HepG2 (cell line): Measurements from ENCODE around the gene IPO13.

Experiments
- E2F1 ChIP-seq: sonication (generic); formaldehyde crosslinking; IDR thresholded peaks from 2 replicates; pipeline ENCODE4 v1.5.0; 2020; ENCODE audit warnings: missing genetic modification reagents
- EED ChIP-seq: sonication (generic); formaldehyde crosslinking; IDR thresholded peaks from 2 replicates; pipeline ENCODE4 v1.5.0; 2020; ENCODE audit warnings: mild to moderate bottlenecking, missing genetic modification reagents
- EP300 ChIP-seq, 3 experiments: sonication (generic) in 1 of 3; formaldehyde crosslinking in 1 of 3; IDR thresholded peaks; 2 replicates each; pipeline versions ENCODE4 v1.5.1 to v1.6.1; 2011 to 2020; ENCODE audit warnings: low read depth in 2 of 3, low read length in 2 of 3, borderline replicate concordance in 1 of 3, improper control_type of control experiment in 1 of 3, mild to moderate bottlenecking in 1 of 3, missing genetic modification reagents in 1 of 3, moderate library complexity in 1 of 3
- NR1H2 ChIP-seq: sonication (generic); formaldehyde crosslinking; IDR thresholded peaks from 2 replicates; pipeline ENCODE4 v1.8.1; 2022; ENCODE audit warnings: low read depth, missing genetic modification reagents, borderline replicate concordance
- PRMT3 ChIP-seq: sonication (generic); formaldehyde crosslinking; IDR thresholded peaks from 2 replicates; pipeline ENCODE4 v1.8.1; 2022; ENCODE audit warnings: low read depth, mild to moderate bottlenecking, moderate library complexity, missing genetic modification reagents, borderline replicate concordance
- RELA ChIP-seq: sonication (generic); formaldehyde crosslinking; IDR thresholded peaks from 2 replicates; pipeline ENCODE4 v1.4.0; 2020; ENCODE audit warnings: missing genetic modification reagents
- ZNF512 ChIP-seq: sonication (generic); formaldehyde crosslinking; IDR thresholded peaks from 2 replicates; pipeline ENCODE4 v1.4.0; 2020; ENCODE audit warnings: mild to moderate bottlenecking, missing genetic modification reagents
- ZNF557 ChIP-seq: sonication (generic); formaldehyde crosslinking; IDR thresholded peaks from 2 replicates; pipeline ENCODE4 v1.4.0; 2020; ENCODE audit warnings: missing genetic modification reagents
- ZNF562 ChIP-seq: sonication (generic); formaldehyde crosslinking; IDR thresholded peaks from 2 replicates; pipeline ENCODE4 v1.8.0; 2022; ENCODE audit warnings: missing genetic modification reagents, borderline replicate concordance
- TF ChIP-seq, protein P1 (sequence below), 2 experiments: IDR thresholded peaks; 2 replicates each; pipeline ENCODE4 v1.6.1; 2011 to 2012; ENCODE audit warnings: low read length in 2 of 2, borderline replicate concordance in 1 of 2, low read depth in 1 of 2, mild to moderate bottlenecking in 1 of 2, moderate library complexity in 1 of 2
- TF ChIP-seq, protein P2 (sequence below): sonication (generic); formaldehyde crosslinking; IDR thresholded peaks from 2 replicates; pipeline ENCODE4 v1.8.1; 2023; ENCODE audit warnings: mild to moderate bottlenecking, missing genetic modification reagents

DNA sequence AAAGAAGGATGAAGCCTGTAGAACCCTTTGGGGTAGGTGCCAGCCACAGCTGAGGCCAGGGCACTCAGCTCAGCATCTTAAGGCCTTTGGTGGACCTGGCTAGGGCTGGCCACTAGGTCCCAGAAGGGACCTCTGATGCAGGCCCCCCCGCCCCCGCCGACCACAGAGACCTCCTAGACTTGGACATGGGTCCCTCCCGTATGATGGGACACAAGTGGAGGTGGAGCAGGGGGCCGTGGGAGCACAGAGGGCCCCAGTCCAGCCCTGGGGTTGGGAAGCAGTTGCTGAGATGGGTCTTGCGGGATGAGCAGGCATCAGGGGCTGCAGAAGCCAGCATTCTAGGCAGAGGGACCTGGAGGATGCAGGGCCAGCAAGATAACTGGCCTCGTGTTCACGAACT lies 35.5 kb downstream of the IPO13 start:
- TF ChIP-seq, protein P1, sequence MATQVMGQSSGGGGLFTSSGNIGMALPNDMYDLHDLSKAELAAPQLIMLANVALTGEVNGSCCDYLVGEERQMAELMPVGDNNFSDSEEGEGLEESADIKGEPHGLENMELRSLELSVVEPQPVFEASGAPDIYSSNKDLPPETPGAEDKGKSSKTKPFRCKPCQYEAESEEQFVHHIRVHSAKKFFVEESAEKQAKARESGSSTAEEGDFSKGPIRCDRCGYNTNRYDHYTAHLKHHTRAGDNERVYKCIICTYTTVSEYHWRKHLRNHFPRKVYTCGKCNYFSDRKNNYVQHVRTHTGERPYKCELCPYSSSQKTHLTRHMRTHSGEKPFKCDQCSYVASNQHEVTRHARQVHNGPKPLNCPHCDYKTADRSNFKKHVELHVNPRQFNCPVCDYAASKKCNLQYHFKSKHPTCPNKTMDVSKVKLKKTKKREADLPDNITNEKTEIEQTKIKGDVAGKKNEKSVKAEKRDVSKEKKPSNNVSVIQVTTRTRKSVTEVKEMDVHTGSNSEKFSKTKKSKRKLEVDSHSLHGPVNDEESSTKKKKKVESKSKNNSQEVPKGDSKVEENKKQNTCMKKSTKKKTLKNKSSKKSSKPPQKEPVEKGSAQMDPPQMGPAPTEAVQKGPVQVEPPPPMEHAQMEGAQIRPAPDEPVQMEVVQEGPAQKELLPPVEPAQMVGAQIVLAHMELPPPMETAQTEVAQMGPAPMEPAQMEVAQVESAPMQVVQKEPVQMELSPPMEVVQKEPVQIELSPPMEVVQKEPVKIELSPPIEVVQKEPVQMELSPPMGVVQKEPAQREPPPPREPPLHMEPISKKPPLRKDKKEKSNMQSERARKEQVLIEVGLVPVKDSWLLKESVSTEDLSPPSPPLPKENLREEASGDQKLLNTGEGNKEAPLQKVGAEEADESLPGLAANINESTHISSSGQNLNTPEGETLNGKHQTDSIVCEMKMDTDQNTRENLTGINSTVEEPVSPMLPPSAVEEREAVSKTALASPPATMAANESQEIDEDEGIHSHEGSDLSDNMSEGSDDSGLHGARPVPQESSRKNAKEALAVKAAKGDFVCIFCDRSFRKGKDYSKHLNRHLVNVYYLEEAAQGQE (IDR thresholded peaks at IDR 0.05; ENCODE audit: borderline replicate concordance in 1 of 2, low read depth in 1 of 2, low read length in 2 of 2): no peak
- TF ChIP-seq EED (CRISPR knock-in tag) (no peak), E2F1 (CRISPR knock-in tag) (no peak), EP300 (IDR thresholded peaks at IDR 0.05; ENCODE audit: low read depth in 2 of 2, low read length in 2 of 2) (no peak), EP300 (CRISPR knock-in tag; IDR thresholded peaks at IDR 0.05; ENCODE audit: borderline replicate concordance) (no peak), ZNF557 (CRISPR knock-in tag) (no peak), ZNF512 (no peak), RELA (CRISPR knock-in tag) (no peak), PRMT3 (CRISPR knock-in tag) (no peak), ZNF562 (CRISPR knock-in tag) (no peak), NR1H2 (no peak)
- TF ChIP-seq, protein P2, sequence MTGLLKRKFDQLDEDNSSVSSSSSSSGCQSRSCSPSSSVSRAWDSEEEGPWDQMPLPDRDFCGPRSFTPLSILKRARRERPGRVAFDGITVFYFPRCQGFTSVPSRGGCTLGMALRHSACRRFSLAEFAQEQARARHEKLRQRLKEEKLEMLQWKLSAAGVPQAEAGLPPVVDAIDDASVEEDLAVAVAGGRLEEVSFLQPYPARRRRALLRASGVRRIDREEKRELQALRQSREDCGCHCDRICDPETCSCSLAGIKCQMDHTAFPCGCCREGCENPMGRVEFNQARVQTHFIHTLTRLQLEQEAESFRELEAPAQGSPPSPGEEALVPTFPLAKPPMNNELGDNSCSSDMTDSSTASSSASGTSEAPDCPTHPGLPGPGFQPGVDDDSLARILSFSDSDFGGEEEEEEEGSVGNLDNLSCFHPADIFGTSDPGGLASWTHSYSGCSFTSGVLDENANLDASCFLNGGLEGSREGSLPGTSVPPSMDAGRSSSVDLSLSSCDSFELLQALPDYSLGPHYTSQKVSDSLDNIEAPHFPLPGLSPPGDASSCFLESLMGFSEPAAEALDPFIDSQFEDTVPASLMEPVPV (CRISPR knock-in tag): no peak
